BJ (cell line): Measurements from ENCODE around the gene TAF1C. TPM values are rescaled to one million over a fixed set of nuclear protein-coding genes. Genes with fewer than 3 reads are reported as not detected.

ENCODE experiments used
- CTCF ChIA-PET: fragments of 350-600 bp; formaldehyde crosslinking; extraction: SDS; loops from one replicate; lab custom pipeline; 2021; ENCODE audit warnings: antibody characterized with exemption, inconsistent platforms; lab: Yijun Ruan, JAX
- POLR2A ChIA-PET: fragments of 300-600 bp; sonication (Branson Sonifier 250); formaldehyde crosslinking; extraction: SDS; loops from one replicate; lab custom pipeline; 2021; ENCODE audit warnings: antibody characterized with exemption; lab: Charles Lee
- DNase-seq: peaks from one replicate; pipeline ENCODE4 v3.0.0-alpha.2; 2011; ENCODE audit warnings: low read depth
- H3K27me3 ChIP-seq: 2 replicates; pipeline ENCODE4 v1.6.0; 2011; ENCODE audit warnings: low read length; ENCODE audit not compliant: control insufficient read depth, insufficient read depth
- H3K36me3 ChIP-seq: 2 replicates; pipeline ENCODE4 v1.5.1; 2011; ENCODE audit warnings: low read length; ENCODE audit not compliant: control insufficient read depth, insufficient read depth
- H3K4me3 ChIP-seq: 2 replicates; pipeline ENCODE4 v1.5.1; 2011; ENCODE audit warnings: low read depth, mild to moderate bottlenecking, control low read depth, low read length
- polyA plus RNA-seq: library from polyadenylated mRNA; depleted of rRNA; stranded (reverse); fragments of >200 nt; gene quantifications from 2 replicates; pipeline ENCODE4 v1.2.3, GENCODE V29; 2011
- TF ChIP-seq, protein P1 (sequence below): IDR thresholded peaks from 2 replicates; pipeline ENCODE4 v1.5.1; 2011; ENCODE audit warnings: low read depth, mild to moderate bottlenecking, control low read depth, inconsistent platforms, low read length, moderate library complexity; ENCODE audit not compliant: insufficient read depth

Gene TAF1C
- polyA plus RNA-seq, 1 experiment, result 23.4 TPM

DNA sequence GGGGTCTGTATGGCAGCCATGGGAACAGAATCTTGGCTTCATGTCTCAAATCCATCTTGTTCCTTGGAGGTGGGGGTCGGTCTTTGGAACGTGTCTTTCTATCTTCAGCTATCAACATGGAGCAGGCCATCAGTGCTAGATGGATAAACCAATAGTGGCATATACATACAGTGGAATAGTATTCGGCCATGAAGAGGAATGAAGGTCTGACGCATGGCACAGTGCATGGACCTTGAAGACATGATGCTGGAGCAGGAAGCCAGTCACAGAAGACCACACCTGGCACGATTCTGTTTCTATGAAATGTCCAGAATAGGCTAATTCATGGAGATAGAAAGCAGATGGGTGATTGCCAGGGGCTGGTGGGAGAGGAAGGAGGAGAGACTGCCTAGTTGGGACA is 45.2 kb upstream of the TAF1C start:
- Histone ChIP-seq H3K27me3 (peaks cover 5% of the 10 kb centered on the region; the same call in 1 of the 2 replicates), H3K36me3 (no peaks in the 10 kb centered on the region), H3K4me3 (no peak overlapping the region)
- ChIA-PET CTCF (no interaction called here), POLR2A (no interaction called here)
- no peak for DNase-seq
- TF ChIP-seq, protein P1, sequence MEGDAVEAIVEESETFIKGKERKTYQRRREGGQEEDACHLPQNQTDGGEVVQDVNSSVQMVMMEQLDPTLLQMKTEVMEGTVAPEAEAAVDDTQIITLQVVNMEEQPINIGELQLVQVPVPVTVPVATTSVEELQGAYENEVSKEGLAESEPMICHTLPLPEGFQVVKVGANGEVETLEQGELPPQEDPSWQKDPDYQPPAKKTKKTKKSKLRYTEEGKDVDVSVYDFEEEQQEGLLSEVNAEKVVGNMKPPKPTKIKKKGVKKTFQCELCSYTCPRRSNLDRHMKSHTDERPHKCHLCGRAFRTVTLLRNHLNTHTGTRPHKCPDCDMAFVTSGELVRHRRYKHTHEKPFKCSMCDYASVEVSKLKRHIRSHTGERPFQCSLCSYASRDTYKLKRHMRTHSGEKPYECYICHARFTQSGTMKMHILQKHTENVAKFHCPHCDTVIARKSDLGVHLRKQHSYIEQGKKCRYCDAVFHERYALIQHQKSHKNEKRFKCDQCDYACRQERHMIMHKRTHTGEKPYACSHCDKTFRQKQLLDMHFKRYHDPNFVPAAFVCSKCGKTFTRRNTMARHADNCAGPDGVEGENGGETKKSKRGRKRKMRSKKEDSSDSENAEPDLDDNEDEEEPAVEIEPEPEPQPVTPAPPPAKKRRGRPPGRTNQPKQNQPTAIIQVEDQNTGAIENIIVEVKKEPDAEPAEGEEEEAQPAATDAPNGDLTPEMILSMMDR, result no peak

DNA sequence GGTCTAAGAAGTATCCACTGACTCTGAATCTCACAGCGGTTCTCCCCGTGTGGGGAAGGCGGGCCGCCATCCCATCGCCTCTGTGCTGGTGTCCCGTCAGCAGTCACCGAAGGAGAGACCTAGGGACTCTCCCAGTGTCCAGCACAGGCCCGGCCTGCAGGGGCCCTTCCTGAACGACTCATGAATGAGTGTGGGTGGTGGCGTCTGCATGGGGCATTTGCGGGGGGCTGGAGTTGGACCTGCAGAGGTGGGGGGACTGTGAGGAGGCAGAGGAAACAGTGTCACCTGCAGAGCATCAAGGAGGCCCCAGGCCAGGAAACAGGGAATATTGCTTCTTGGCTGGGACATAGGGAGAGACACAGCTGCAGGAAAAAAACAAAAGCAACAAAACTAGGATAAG is 42.6 kb upstream of the TAF1C start:
- ChIA-PET POLR2A (no interaction called here), CTCF (interaction anchor here (0.6 to 1.6 kb wide), 2 partner anchors 43 to 129 kb away, joined by 3 to 5 read pairs; partner anchors contain the start of gene TAF1C)
- Histone ChIP-seq H3K27me3 (peaks cover 4% of the 10 kb centered on the region), H3K36me3 (no peaks in the 10 kb centered on the region), H3K4me3 (no peak overlapping the region)
- no peak for DNase-seq
- TF ChIP-seq, protein P1, result no peak

DNA sequence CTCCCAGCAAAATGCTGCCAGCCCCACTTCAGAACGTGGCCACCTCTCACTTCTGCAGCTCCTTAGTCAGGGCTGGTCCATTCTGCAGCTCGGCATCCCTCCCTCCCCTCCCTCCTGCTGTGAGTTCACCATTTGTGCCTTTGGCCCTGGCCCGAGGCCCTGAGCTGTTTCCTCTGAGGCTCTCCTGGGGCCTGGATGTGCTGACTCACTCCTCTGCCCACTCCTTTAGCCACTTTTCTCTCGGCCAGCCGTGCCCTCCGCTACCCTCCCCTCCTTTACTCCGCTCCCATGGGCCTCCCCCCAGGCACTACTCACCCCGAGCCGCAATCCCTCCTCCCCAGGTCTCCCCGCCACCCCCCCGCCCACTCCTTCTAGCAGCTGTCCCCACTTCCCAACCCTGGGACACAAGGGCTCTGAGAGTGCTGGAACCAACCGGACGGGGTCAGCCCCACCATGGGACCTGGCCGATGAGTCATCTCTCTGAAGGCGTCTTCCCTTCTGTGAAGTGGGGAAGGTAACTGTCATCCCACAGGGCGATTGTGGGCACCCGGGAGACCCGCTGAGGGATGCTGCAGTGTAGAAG is 41.5 kb upstream of the TAF1C start:
- POLR2A ChIA-PET, result no interaction called here
- TF ChIP-seq, protein P1, result no peak
- CTCF ChIA-PET, result interaction anchor here (0.9 to 2.1 kb wide), 2 partner anchors 41 to 50 kb away, joined by 3 to 6 read pairs; partner anchors contain the start of gene TAF1C
- peak; percentile 59 for DNase-seq
- Histone ChIP-seq H3K4me3 (no peak overlapping the region), H3K27me3 (peaks cover 3% of the 10 kb centered on the region; the same call in 1 of the 2 replicates), H3K36me3 (no peaks in the 10 kb centered on the region)

DNA sequence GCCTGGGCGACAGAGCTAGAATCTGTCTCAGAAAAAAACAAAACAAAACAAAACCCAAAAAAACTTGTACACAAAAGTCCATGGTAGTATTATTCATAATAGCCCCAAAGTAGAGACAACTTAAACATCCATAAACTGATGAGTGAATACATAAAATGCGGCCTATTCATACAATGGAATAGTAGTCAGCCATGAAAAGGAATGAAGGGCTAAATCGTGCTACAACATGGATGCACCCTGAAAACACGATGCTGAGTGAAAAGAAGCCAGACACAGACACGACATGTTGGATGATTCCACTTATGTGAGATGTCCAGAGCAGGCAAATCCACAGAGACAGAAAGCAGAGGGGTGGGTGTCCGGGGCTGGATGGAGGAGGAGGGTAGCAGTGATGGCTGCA is 40.7 kb upstream of the TAF1C start:
- DNase-seq, result no peak
- H3K36me3 ChIP-seq, result no peaks in the 10 kb centered on the region
- peaks cover 3% of the 10 kb centered on the region; the same call in 1 of the 2 replicates for H3K27me3 ChIP-seq
- ChIA-PET POLR2A (no interaction called here), CTCF (interaction anchor here (2.1 kb wide), 1 partner anchor 41 kb away, joined by 6 read pairs; the partner anchor contains the start of gene TAF1C)
- TF ChIP-seq, protein P1, result no peak
- H3K4me3 ChIP-seq, result no peak overlapping the region

DNA sequence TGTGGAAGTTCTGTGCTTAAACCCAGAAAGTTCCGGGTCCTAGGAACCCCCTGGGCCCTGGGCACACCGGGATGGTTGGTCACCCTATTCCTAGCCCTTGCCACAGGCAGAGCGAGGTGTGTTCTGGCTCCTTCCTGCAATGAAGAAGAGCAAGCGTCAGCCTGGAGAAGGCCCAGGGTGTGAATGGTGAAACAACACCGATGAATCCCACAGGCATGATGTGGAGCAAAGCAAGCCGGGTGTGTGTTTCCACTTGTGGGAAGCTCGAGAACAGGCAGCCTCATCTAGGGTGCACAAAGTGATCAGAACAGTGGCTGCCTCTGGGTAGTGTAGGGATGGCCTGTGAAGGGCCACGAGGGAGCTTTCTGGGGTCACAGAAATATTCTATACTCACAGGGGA is 39.2 kb upstream of the TAF1C start:
- POLR2A ChIA-PET, result no interaction called here
- H3K36me3 ChIP-seq, result no peaks in the 10 kb centered on the region
- CTCF ChIA-PET, result interaction anchor here (0.6 to 1.2 kb wide), 3 partner anchors 38 to 258 kb away, joined by 3 to 5 read pairs (median 3); no protein-coding TSS in a partner anchor
- TF ChIP-seq, protein P1, result no peak
- peaks cover 3% of the 10 kb centered on the region; the same call in 1 of the 2 replicates for H3K27me3 ChIP-seq
- no peak overlapping the region for H3K4me3 ChIP-seq
- DNase-seq, result no peak
